Chondrocyte (in vitro differentiated cells): ENCODE data around the gene RUNX2. TPM values are rescaled to one million over a fixed set of nuclear protein-coding genes. Genes with fewer than 3 reads are reported as not detected.

ENCODE experiments used
- DNase-seq: peaks from one replicate; pipeline ENCODE4 v3.0.0; 2021; ENCODE audit warnings: mixed read lengths, low spot score
- H3K27ac Mint-ChIP-seq: one replicate; pipeline ENCODE4 v1.8.0; 2021; ENCODE audit warnings: mild to moderate bottlenecking, moderate library complexity, mixed read lengths; ENCODE audit not compliant: unreplicated experiment
- H3K27me3 Mint-ChIP-seq: 2 replicates; pipeline ENCODE4 v1.8.0; 2021; ENCODE audit warnings: low read depth, mixed read lengths
- H3K36me3 Mint-ChIP-seq: 2 replicates; pipeline ENCODE4 v1.8.0; 2021; ENCODE audit warnings: low read depth, mixed read lengths
- H3K4me1 Mint-ChIP-seq: 2 replicates; pipeline ENCODE4 v1.8.0; 2021; ENCODE audit warnings: low read depth, mild to moderate bottlenecking, mixed read lengths
- H3K4me3 Mint-ChIP-seq: one replicate; pipeline ENCODE4 v1.8.0; 2021; ENCODE audit warnings: mild to moderate bottlenecking, moderate library complexity, mixed read lengths; ENCODE audit not compliant: unreplicated experiment
- H3K9me3 Mint-ChIP-seq: 2 replicates; pipeline ENCODE4 v1.8.0; 2021; ENCODE audit warnings: low read depth, mixed read lengths
- total RNA-seq: library from RNA; stranded (reverse); gene quantifications from 3 replicates; pipeline ENCODE4 v1.2.1, GENCODE V29; 2021
- TF ChIP-seq, protein P1 (sequence below): fragments of 200-600 bp; sonication (generic); IDR thresholded peaks from 2 replicates; pipeline ENCODE4 v1.5.0; 2021; ENCODE audit warnings: antibody characterized with exemption, mild to moderate bottlenecking, moderate library complexity

The RUNX2 gene
- total RNA-seq, 1 donor from 2014 or later, result 12.2 TPM

DNA sequence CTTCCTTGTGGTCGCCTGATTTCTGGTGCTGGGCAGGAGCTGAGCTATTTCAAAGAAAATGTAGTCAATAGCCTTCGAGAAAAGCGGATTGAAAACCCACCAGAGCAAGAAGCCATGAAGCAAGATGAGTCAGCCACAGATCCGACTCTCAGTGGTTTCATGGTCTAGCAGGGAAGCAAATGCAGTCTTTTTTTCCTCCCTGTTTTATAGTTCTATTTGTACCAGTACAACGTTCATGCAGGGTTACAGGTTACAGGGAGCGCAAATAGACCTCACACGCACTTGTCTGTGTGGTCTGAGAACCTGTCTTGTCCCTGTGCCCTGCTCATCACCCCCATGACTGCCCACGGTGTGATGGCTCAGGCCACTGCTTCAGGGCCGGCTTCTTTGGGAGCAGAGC lies 359.4 kb downstream of the RUNX2 start:
- H3K36me3 Mint-ChIP-seq, result no peaks in the 10 kb centered on the region
- no peaks in the 10 kb centered on the region for H3K27me3 Mint-ChIP-seq
- H3K4me1 Mint-ChIP-seq, result no peaks in the 10 kb centered on the region
- TF ChIP-seq, protein P1, sequence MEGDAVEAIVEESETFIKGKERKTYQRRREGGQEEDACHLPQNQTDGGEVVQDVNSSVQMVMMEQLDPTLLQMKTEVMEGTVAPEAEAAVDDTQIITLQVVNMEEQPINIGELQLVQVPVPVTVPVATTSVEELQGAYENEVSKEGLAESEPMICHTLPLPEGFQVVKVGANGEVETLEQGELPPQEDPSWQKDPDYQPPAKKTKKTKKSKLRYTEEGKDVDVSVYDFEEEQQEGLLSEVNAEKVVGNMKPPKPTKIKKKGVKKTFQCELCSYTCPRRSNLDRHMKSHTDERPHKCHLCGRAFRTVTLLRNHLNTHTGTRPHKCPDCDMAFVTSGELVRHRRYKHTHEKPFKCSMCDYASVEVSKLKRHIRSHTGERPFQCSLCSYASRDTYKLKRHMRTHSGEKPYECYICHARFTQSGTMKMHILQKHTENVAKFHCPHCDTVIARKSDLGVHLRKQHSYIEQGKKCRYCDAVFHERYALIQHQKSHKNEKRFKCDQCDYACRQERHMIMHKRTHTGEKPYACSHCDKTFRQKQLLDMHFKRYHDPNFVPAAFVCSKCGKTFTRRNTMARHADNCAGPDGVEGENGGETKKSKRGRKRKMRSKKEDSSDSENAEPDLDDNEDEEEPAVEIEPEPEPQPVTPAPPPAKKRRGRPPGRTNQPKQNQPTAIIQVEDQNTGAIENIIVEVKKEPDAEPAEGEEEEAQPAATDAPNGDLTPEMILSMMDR, result no peak
- no peak for DNase-seq
- H3K27ac Mint-ChIP-seq, result no peak overlapping the region
- H3K4me3 Mint-ChIP-seq, result no peak overlapping the region
- no peaks in the 10 kb centered on the region for H3K9me3 Mint-ChIP-seq

DNA sequence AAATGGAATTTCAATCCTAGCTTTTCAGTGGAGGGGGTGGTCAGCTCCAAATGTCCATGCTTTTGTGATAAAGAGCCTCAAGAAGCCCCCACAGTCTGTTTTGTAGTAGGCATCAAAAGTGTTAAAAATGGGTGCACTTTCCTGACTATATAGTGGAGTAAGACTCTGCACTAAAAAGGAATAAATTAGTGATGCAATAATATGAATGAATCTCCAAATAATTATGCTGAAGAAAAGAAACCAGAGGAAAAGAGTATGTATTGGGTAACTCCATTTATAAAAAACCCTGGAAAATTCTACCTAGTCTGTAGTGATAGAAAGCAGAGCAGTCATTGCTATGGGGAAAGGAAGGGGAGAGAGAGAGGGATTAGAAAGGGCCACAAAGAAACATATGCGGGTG lies 360.1 kb downstream of the RUNX2 start:
- Mint-ChIP-seq H3K27me3 (no peaks in the 10 kb centered on the region), H3K4me3 (no peak overlapping the region), H3K27ac (no peak overlapping the region), H3K9me3 (no peaks in the 10 kb centered on the region), H3K4me1 (no peaks in the 10 kb centered on the region), H3K36me3 (no peaks in the 10 kb centered on the region)
- DNase-seq, result no peak
- TF ChIP-seq, protein P1, result no peak

DNA sequence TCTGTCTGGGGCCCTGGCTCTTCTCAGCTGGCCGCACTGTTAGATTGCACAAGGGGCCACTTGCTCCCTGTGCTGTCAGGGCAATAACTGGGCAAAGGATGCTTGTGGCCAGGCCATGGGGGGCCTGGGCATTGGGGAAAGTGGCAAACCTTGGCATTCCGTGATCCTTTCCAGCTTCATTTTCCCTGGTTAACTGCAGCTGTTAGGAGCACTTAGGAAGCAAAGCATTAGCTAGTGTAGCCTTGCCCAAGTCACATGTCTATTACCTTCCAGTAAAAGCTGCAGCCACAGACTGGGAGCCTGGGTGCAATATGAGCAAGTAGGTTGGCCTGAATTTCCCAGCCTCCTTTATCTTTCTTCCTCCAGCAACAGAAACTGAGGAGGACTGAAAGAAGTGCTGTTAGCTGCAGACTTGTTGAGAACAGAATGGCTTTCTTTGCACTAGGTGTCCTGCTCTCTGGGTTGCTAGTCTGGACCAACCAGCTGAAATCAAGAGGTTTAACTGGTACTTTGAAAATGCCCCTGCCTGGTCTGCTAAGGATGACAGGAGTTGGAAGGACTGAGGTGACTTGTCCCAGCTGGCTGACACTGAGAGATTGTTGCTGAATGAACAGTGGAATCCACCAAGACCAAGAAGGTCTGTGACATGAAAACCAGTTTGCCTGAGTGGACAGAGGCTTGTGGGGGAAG lies 361.9 kb downstream of the RUNX2 start:
- no peak overlapping the region for H3K27ac Mint-ChIP-seq
- no peaks in the 10 kb centered on the region for H3K9me3 Mint-ChIP-seq
- H3K36me3 Mint-ChIP-seq, result no peaks in the 10 kb centered on the region
- H3K4me1 Mint-ChIP-seq, result no peaks in the 10 kb centered on the region
- no peak overlapping the region for H3K4me3 Mint-ChIP-seq
- no peak for DNase-seq
- TF ChIP-seq, protein P1, result no peak
- no peaks in the 10 kb centered on the region for H3K27me3 Mint-ChIP-seq

DNA sequence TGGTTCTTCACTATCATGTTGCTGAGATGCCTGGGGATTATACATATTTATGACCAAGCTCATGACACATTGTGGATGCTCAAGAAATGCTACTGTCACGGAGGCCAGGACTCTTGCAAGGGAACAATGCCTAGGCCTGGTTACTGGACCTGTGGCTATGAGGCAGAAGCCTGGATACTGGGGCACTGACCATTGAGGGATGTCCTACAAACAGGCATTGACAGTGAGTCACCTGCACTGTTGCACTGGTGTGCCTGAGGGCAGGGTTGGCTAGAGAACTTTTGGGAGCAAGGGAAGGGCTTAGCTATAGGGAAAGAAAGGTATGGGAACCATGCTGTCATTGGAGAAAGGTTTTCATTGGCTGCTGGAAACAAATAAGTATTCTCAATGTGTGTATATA lies 362.7 kb downstream of the RUNX2 start:
- Mint-ChIP-seq H3K27ac (no peak overlapping the region), H3K4me1 (no peaks in the 10 kb centered on the region), H3K36me3 (no peaks in the 10 kb centered on the region), H3K27me3 (no peaks in the 10 kb centered on the region), H3K9me3 (no peaks in the 10 kb centered on the region), H3K4me3 (no peak overlapping the region)
- no peak for DNase-seq
- TF ChIP-seq, protein P1, result no peak

DNA sequence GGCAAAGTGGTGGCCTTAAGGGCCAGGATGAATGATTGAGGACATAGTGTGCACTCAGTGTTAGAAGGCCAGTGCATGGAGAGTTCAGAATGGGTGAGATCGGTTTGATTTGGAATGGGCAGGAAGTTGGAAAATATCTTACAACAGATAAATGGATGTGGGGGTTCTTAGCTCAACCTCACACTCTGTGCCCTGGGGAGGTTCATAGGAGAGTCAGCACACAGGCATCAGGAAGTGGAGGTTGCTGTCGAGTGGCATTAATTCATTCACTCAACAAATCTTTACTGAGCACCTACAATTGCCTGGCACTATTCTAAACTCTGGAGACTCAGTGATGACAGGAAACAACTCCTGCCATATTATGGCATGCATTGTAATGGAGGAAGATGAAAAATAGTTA lies 363.3 kb downstream of the RUNX2 start:
- no peak for DNase-seq
- no peaks in the 10 kb centered on the region for H3K4me1 Mint-ChIP-seq
- H3K9me3 Mint-ChIP-seq, result no peaks in the 10 kb centered on the region
- no peaks in the 10 kb centered on the region for H3K36me3 Mint-ChIP-seq
- no peak overlapping the region for H3K4me3 Mint-ChIP-seq
- H3K27me3 Mint-ChIP-seq, result no peaks in the 10 kb centered on the region
- H3K27ac Mint-ChIP-seq, result no peak overlapping the region
- TF ChIP-seq, protein P1, result no peak
